ENCODE data around the gene C2CD2. TPM values are rescaled to one million over a fixed set of nuclear protein-coding genes. Genes with fewer than 3 reads are reported as not detected.

C2CD2 gene
- total and polyA plus RNA-seq, 10 of the 15 experiments (the other 5 are each of a cell fraction or from before 2014, with no cell fraction given) = 2.2 to 30.9 (median 9.9) TPM

DNA sequence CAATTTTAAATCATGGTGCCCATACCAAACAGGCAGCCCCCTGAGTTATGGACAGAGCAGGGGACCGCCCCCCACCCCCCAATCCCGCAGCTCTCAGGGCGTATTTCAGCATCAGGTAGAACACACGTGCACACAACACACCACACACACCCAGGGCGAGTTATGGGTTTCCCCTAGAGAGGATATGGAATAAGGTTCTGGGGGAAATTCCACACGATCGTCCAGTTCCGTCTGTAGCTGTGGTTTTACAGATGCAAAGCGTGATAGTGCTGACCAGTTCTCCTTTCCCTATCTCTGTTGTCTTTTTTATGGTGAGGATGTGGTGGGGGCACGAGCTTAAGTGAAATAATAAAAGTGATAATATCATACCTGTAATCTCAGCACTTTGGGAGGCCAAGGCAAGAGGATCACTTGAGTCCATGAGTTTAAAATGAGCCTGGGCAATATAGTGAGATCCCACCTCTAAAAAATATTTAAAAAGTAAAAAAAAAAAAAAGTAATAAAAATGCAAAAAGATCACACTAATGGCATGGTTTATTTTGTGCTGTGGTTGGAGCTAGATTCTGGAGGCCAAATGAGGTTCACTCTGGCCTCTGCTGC is 25.1 kb downstream of the C2CD2 start:
- H3K4me1 ChIP-seq (ENCODE audit: control insufficient read depth, insufficient read depth, low read length) = peaks cover 49% of the 10 kb centered on the region
- POLR2A ChIA-PET = interaction anchor here (0.6 to 1.7 kb wide), 13 partner anchors 8 to 371 kb away, joined by 3 to 10 read pairs (median 5); no protein-coding TSS in a partner anchor
- H3K9me3 ChIP-seq (replicated peaks; ENCODE audit: control insufficient read depth, insufficient read depth, low read length) = no peaks in the 10 kb centered on the region
- H3K36me3 ChIP-seq (ENCODE audit: control insufficient read depth in 2 of 2, insufficient read depth in 2 of 2, low read length in 1 of 2) = no peaks in the 10 kb centered on the region
- WGBS (ENCODE audit: insufficient coverage, insufficient replicate concordance, low lambda C conversion rate, missing lambda C conversion rate) = under 1% methylated on average over 10 of the region's 10 CpGs
- no TSS peak for BruUV-seq (replicated peaks)
- intact Hi-C loops (cut with micrococcal nuclease; ENCODE audit: unreplicated experiment) = loop anchor here (2.0 to 10.0 kb wide), 4 partner anchors 64 to 186 kb away; partner anchors contain the start of gene ZBTB21
- no peaks in the 10 kb centered on the region for H4K20me1 ChIP-seq (ENCODE audit: control insufficient read depth, insufficient read depth)
- RAD21 ChIA-PET (ENCODE audit: unreplicated experiment) = interaction anchor here (0.7 to 2.3 kb wide), 10 partner anchors 23 to 189 kb away, joined by 3 to 12 read pairs (median 4); partner anchors contain the start of gene PRDM15
- CTCF ChIA-PET = interaction anchor here (0.6 to 1.2 kb wide), 8 partner anchors 29 to 368 kb away, joined by 3 to 5 read pairs (median 4); no protein-coding TSS in a partner anchor
- H3K27ac ChIP-seq (ENCODE audit: control insufficient read depth, insufficient read depth) = peak overlapping the region; percentile 99
- in situ Hi-C loops (cut with MboI) = loop anchor here (5.0 kb wide), 1 partner anchor 74 kb away; no protein-coding TSS in a partner anchor
- FAIRE-seq = peak; percentile 72
- peak overlapping the region; percentile 29; the same call in 1 of the 2 replicates for H2AFZ ChIP-seq (ENCODE audit: control insufficient read depth, low read depth, low read length)
- peak overlapping the region; percentile 28; the same call in 1 of the 2 replicates for H3K9ac ChIP-seq (ENCODE audit: control insufficient read depth, insufficient read depth, low read length)
- SMC1A ChIA-PET (ENCODE audit: uncharacterized antibody, unreplicated experiment) = interaction anchor here (0.7 to 4.4 kb wide), 17 partner anchors 10 to 560 kb away, joined by 3 to 25 read pairs (median 5); partner anchors contain the start of gene PRDM15
- ATAC-seq = peak; percentile 81
- H3K4me2 ChIP-seq (ENCODE audit: control insufficient read depth, insufficient read depth) = peak overlapping the region; percentile 70
- no peaks in the 10 kb centered on the region for H3K27me3 ChIP-seq (replicated peaks in 1 of 2; ENCODE audit: control insufficient read depth in 2 of 2, insufficient read depth in 2 of 2, low read length in 1 of 2)
- H3K4me3 ChIP-seq = no peak overlapping the region
- peaks cover 30% of the 10 kb centered on the region for H3K79me2 ChIP-seq (ENCODE audit: control insufficient read depth, insufficient read depth, low read length)
- peak; percentile 85 for DNase-seq (ENCODE audit: low read depth, low spot score)
- TF ChIP-seq REST (IDR thresholded peaks at IDR 0.05; ENCODE audit: low read depth, low read length) (no peak), IRF4 (IDR thresholded peaks at IDR 0.05; ENCODE audit: low read depth, low read length) (peak; percentile 69; the same call in 1 of the 2 replicates), NFYB (IDR thresholded peaks at IDR 0.05; ENCODE audit: insufficient read depth, low read depth, low read length) (no peak), JUNB (IDR thresholded peaks at IDR 0.05) (no peak; the same call in 1 of the 2 replicates), TBL1XR1 (IDR thresholded peaks at IDR 0.05; ENCODE audit: low read depth, low read length) (peak; percentile 38; the same call in 1 of the 2 replicates), POU2F2 (IDR thresholded peaks at IDR 0.05; ENCODE audit: borderline replicate concordance, low read depth, low read length) (peak; percentile 87; the same call in 2 of the 3 replicates), RFX5 (IDR thresholded peaks at IDR 0.05; ENCODE audit: low read depth, low read length) (no peak), TCF3 (IDR thresholded peaks at IDR 0.05; ENCODE audit: borderline replicate concordance, insufficient read depth, low read depth, low read length) (no peak), NRF1 (conservative IDR thresholded peaks at IDR 0.05; ENCODE audit: low read depth, low read length) (no peak), ESRRA (IDR thresholded peaks at IDR 0.05; ENCODE audit: low read length) (no peak), LARP7 (IDR thresholded peaks at IDR 0.05) (no peak), PAX5 (IDR thresholded peaks at IDR 0.05; ENCODE audit: borderline replicate concordance, low read depth, low read length) (peak; percentile 77; the same call in 1 of the 2 replicates), SREBF2 (IDR thresholded peaks at IDR 0.05; ENCODE audit: low read length) (no peak), RB1 (IDR thresholded peaks at IDR 0.05; ENCODE audit: borderline replicate concordance) (no peak), RBBP5 (conservative IDR thresholded peaks at IDR 0.05) (no peak), TARDBP (IDR thresholded peaks at IDR 0.05; ENCODE audit: borderline replicate concordance) (no peak), BRCA1 (IDR thresholded peaks at IDR 0.05; ENCODE audit: low read depth, low read length) (no peak), RUNX3 (IDR thresholded peaks at IDR 0.05; ENCODE audit: low read length) (peak; percentile 95), MXI1 (IDR thresholded peaks at IDR 0.05; ENCODE audit: low read depth, low read length) (no peak), DPF2 (IDR thresholded peaks at IDR 0.05) (peak; percentile 61)

Measured in GM12878 (cell line).